HG03575 (cell line): ENCODE measurements around the gene RBL1.
"Not testable (repeated sequence)": the region's sequence is repeated elsewhere in the genome, so short reads cannot be mapped to it uniquely, and the experiment has no call there.

Source experiments
- ATAC-seq: cut with Tn5 transposase; IDR thresholded peaks from one replicate; pipeline ENCODE4 v1.9.1; 2021; ENCODE audit not compliant: unreplicated experiment, insufficient number of reproducible peaks, low FRiP score; ENCODE audit errors: extremely low read depth

The RBL1 gene, protein sequence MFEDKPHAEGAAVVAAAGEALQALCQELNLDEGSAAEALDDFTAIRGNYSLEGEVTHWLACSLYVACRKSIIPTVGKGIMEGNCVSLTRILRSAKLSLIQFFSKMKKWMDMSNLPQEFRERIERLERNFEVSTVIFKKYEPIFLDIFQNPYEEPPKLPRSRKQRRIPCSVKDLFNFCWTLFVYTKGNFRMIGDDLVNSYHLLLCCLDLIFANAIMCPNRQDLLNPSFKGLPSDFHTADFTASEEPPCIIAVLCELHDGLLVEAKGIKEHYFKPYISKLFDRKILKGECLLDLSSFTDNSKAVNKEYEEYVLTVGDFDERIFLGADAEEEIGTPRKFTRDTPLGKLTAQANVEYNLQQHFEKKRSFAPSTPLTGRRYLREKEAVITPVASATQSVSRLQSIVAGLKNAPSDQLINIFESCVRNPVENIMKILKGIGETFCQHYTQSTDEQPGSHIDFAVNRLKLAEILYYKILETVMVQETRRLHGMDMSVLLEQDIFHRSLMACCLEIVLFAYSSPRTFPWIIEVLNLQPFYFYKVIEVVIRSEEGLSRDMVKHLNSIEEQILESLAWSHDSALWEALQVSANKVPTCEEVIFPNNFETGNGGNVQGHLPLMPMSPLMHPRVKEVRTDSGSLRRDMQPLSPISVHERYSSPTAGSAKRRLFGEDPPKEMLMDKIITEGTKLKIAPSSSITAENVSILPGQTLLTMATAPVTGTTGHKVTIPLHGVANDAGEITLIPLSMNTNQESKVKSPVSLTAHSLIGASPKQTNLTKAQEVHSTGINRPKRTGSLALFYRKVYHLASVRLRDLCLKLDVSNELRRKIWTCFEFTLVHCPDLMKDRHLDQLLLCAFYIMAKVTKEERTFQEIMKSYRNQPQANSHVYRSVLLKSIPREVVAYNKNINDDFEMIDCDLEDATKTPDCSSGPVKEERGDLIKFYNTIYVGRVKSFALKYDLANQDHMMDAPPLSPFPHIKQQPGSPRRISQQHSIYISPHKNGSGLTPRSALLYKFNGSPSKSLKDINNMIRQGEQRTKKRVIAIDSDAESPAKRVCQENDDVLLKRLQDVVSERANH

DNA sequence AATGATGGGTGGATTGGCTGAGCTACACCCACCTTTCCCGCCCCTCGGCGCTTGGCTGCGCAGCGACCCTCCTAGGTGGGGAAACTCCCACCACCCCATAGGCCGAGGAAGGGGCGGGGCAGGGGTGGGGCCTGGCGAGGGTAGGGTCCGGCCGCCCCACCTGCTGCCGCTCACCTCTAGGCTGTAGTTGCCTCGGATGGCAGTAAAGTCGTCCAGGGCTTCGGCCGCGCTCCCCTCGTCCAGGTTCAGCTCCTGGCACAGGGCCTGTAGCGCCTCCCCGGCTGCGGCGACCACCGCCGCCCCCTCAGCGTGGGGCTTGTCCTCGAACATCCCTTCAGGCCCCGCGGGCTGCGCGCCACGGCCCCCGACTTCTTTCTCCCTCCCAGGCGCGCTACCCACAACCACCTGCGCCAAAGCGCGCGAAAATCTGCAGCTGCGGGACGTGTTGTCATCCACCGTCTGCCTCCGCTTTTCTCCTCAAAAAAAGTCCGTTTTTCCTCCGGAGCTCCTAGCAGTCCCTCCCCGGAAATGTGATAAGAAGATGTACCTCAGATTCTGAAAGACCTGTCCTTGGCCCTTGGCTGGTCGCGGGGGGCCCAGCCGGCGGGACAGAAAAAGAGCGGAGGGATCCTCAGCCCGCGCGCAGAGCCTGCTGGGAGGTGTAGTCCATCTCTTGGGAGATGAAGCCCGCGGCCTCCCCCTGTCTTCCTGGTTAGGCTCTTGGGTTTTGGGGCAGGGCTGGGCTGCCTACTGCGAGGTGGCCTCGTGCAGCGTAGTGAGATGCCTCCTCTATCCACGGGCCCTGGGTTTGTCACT lies at the start of gene RBL1:
Gene RBL1 (minus strand): TSS at position 399 of the 816 bp plus-strand sequence. CDS start 69 bp downstream, at position 330.
- ATAC-seq, result no peak

DNA sequence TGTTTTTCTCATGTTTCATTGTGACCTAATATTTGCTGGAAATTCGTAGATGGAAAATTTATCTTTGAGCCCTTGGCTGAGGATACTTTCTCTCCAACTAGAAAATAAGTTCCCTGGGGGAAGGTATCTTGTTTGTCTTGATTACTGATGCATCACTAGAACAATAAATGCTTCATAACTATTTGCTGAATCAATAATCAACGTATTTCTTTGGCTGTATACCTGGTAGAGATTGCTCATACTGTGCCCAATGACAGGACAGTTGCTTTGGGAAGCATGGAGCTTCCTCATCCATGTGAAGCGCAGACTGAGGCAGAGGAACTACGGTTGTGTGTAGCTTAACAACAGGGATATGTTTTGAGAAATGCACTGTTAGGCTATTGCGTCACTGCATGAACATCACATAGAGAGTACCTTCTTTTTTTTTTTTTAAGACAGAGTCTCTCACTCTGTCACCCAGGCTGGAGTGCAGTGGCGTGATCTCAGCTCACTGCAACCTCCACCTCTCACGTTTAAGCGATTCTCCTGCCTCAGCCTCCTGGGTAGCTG lies 49.1 kb upstream of the RBL1 start:
- ATAC-seq, result no peak

DNA sequence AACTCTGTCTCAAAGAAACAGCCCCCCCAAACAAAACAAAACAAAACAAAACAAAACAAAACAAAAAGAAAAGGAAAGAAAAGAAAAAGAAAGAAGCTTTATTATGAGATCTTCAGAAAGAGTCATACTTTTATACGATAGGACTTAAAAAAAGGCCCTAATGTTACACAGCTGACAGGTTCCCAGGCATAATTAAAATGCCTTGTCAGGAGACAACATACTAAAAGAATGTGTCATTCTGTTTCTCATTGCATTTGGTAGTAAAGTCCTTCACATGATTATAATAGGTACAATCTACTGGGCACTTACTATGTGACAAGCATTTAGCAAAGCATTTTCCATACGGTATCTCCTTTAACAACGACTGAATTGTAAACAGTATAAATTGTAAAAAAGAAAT lies 46.9 kb upstream of the RBL1 start:
- no peak for ATAC-seq

DNA sequence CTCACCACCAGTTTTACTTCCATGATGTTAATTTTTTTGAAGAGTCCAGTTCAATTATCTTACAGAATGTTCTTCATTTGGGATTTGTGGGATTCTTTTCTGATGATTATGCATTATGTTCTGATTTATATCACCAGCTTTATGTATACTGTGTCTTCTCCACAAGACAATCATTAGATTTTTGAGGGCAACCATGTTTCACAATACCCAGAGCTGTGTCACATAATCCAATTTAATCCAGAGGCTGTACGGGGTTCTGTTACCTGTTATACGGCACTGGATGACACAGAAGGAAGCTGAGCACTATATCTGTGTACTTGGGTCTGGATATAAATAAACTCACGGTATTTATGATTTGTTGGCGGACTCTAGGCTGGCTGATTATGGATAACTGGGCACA lies 41.8 kb upstream of the RBL1 start:
- ATAC-seq, result no peak

DNA sequence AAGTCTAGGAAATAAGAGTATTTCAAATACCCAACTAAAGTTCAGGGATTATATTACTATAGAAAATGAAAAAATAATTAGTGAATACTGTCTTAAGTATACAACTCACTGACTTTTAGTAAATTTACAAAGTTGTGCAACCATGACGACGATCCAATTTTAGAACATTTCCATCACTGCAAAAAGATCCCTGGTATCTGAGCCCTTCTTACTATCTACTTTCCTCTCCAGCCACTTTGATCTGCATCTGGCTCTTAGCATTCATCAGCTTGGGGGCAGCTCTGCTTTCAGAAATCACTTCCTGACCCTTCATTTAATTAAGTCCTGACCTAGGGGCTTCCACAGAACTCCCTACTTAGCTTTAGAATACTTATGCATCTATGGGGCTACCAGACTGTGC lies 38.2 kb upstream of the RBL1 start:
- ATAC-seq, result no peak

DNA sequence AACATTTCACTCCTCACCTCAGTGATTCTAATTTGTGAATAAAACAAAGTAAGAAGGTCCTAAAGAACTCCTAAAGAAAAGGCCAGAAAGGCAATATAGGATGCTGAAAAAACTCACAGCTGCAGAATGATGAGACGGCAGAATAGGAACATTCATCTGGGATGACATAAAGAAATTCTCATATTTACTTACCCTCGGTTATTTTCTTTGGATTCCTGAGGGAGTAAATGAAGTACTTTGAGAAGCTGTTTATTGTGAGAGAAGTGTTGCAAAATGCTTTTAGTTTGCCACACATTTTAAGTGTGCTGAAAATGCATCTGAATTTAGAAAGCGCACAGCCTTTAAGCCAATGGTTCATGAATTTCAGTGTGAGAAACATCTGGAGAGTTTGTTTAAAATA lies 35.7 kb upstream of the RBL1 start:
- no peak for ATAC-seq

DNA sequence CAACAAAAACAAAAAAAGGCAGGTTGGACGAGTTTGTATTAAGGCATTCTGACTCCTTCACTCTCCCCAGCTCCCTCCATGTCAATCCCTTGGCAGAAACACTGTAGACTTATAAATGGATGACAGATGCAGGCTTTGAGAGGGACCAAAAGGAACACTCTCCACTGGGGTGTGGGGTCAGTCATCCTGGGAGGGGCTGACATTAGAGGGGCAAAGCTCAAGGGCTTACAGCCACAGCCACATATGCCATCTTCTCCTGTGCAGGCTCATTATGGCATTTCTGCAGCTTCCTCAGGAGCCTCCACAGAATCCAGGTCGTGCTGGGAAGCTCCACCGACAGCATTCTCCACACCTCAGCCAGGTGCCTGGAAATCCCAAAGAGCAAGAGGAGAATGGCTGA lies 33.0 kb upstream of the RBL1 start:
- ATAC-seq, result no peak

DNA sequence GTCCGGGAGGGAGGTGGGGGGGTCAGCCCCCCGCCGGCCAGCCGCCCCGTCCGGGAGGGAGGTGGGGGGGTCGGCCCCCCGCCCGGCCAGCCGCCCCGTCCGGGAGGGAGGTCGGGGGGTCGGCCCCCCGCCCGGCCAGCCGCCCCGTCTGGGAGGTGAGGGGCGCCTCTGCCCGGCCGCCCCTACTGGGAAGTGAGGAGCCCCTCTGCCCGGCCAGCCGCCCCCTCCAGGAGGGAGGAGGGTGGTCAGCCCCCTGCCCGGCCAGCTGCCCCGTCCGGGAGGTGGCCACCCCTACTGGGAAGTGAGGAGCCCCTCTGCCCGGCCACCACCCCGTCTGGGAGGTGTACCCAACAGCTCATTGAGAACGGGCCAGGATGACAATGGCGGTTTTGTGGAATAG lies 30.5 kb upstream of the RBL1 start:
- ATAC-seq, result not testable (repeated sequence)

DNA sequence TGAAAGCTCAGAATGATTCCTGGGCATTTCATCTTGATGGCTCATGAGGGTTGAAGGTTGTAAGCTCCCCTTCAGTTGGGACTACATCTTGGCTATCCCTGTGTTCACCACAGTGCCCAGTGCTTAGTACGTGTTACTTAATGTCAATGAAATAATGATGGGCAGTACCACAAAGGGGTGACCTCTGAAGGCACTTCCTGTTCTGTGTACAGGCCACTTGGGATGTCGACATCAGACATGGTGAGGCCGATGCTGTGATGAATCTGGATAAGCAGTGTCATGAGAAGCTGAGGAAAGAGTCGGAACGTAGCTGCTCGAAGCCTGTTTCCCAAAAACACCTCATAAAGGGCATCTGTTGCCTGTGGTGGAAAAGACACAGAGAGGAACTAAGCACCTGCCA lies 27.6 kb upstream of the RBL1 start:
- ATAC-seq, result no peak

DNA sequence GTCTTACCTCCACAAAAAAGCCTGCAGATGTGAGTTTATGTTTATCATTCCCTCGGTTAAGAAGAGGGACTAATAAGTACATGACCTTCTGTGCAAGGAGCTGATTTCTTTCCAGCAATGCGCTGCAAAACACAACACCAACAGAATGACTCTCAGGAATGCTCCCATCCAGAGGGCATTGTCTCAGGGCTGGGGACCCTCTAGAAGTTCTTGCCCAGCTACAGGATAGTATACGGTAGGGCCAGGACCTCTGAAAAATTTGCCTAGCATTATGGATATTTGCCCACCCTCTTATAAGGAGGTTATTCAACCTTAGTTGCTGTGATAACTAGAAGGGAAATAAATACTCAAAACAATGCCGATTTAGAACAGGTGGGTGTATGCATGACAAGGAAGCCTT lies 24.7 kb upstream of the RBL1 start:
- ATAC-seq, result no peak

DNA sequence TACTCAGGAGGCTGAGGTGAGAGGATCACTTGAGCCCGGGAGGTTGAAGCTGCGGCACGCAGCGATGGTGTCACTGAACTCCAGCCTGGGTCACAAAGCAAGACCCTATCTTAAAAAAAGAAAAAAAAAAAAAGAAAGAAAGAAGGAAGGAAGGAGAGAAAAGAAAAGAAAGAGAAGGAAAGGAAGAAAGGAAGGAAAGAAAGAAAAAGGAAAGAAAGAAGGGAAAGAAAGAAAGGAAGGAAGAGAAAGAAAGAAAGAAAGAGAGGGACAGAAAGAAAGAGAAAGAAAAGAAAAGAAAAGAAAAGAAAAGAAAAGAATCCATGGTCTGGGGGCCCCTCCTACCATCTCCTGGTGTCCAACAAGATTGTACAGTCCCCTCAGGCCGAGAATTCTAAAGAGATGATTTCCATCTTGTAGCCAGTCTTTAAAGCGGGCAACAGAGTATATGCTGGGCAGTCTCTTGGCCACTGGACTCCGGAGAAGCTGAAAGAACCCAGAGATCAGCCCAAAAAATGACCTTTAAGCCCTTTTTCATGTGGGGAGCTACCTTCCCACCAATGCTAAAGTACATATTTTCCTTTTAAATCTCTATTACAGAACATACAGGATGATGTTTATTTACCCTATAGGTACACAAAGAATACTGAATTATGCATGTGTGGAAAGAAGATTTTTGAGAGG lies 23.7 kb upstream of the RBL1 start:
- ATAC-seq, result no peak

DNA sequence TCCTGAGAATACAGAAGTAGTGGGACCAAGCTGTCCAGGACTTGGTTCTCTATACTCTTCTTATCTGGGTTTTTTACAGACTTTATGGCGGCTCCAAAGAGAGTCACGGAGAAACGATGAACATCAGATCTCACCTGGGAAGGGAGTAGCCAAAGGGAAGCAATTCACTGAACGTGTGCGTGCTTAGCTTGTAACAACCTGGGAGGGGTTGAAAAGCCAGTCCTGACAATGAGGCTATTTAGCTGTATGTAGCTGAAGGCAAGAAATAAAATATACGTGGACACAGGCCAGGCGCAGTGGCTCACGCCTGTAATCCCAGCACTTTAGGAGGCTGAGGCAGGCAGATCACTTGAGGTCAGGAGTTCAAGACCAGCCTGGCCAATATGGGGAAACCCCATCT lies 18.2 kb upstream of the RBL1 start:
- no peak for ATAC-seq

DNA sequence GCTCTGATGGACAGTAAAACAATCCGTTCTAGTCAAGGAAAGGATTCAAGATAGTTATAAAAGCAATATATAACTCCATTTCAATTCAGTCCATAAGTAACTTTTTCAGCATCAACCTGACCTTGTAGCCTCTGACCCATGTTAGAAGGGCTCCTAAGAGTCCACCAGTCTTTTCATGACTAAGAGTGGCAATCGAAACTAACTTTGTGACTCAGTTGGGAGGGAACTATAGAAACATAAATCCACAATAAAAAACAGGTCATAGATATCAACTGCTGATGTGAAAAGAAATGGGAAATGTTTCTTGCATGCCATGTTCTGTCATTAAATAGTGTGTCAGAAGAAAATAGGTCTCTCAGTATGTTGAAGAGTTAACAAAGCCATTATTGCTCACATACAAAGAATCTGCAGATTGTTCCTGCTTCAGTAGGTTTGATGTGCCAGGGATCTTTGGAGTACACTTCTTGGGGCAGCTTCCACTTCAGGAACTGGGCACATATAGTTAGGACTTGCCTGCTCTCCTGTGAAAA lies 16.2 kb upstream of the RBL1 start:
- ATAC-seq, result no peak

DNA sequence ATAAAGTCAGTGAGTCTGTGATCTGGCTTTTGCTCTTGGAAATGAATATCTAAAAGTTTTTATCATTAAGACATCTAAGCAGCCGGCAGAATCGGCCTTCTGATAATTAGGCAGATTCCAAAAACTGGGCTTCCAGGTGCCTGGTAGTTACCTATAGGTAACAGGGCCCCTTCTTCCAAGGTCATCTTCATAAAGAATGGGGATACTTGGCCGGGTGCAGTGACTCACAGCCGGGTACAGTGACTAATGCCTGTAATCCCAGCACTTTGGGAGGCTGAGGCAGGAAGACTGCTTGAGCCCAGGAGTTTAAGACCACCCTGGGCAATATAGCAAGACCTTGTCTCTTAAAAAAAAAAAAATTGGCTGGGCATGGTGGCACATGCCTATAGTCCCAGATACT lies 12.9 kb upstream of the RBL1 start:
- no peak for ATAC-seq

DNA sequence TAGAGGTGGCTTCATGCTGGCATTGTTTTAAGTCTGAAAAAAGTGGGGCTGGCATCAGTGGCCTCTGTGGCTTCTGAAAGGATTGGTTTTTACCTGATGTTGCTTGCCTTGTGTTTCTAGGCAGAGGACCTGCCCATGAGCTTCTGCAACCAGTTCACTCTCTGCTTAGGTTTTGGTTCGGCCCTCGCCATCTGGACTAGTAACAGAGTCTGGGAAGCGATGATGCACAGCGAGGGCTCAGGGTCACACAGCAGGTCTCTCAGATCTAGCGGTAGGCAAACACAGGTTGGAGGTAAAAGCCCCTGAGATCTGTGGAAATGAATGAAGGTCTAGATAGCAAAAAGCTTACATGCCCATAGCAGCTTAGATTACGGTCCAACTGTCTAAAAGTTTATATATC lies 6.8 kb upstream of the RBL1 start:
- ATAC-seq, result no peak

DNA sequence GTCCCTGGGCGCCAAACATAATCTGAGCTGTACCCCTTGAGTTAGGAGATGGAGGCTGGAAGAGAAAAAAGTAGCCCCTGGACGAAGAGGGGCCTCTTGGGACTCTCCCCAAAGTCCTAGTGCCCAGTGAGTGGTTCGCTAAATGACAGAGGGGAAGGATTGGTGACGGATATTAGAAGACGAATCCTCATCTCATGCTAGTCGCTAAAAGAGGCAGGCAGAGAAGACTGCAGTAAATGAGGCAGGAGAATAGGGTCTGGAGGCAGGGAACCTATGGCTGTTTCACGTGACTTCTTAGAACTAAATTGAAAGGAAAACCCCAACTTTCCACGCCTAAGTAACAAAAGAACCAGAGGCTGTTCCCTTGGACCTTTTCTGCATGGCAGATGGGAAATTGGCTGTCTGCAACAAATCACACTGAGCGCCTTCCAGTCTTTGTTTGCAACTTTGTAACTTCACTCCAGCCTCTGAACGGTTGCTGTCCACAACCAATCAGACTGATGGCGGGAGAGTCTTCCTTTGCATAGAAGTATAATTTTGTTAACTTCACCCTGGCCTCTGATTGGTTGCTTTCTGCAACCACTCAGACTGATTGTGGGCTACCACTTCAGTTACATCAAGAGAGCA lies 731 bp upstream of the RBL1 start:
- ATAC-seq, result no peak

DNA sequence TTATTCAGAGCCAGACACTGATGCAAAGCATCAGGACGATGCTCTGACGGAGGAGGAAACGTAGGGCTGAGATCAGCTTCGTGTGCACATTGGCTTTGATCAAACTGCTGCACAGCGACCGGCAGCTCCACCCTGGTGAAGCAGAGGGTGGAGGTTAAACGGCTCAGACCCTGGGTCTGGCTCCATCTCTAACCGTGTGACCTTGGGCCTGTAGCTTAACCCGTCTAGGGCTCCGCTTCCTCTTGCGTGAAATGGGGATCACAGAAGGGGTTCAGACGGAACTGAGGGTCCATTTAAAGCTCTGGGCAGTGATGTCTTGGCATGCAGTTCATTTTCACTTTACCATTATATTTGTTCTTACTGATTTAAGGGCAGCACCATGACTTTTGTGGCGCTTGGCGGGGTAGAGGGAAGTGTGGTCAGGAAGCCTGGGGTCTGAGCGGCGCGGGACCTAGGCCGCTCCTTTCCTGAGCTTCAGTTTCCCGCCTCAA lies 644 bp downstream of the RBL1 start:
- ATAC-seq, result no peak
